GM23248 (cell line): ENCODE measurements around the gene ZFAND4.

Experiments used
- EZH2 ChIP-seq: fragments of 200-600 bp; sonication (generic); IDR thresholded peaks from 2 replicates; pipeline ENCODE4 v1.6.1; 2018; ENCODE audit warnings: antibody characterized with exemption, mild to moderate bottlenecking; ENCODE audit not compliant: insufficient read depth, poor library complexity, severe bottlenecking
- EZH2phosphoT487 ChIP-seq: fragments of 200-600 bp; sonication (generic); IDR thresholded peaks from 2 replicates; pipeline ENCODE4 v1.6.1; 2018; ENCODE audit warnings: antibody characterized with exemption, moderate library complexity, mild to moderate bottlenecking, low read depth; ENCODE audit not compliant: insufficient read depth

GRCh38 chr10:45640049-45640448, 32.5 kb downstream of the ZFAND4 start:
- TF ChIP-seq EZH2phosphoT487 (no peak), EZH2 (no peak)
